Panc1 (cell line): Measurements from ENCODE around the gene RNF121. TPM values are rescaled to one million over a fixed set of nuclear protein-coding genes. Genes with fewer than 3 reads are reported as not detected.

Experiments
- ATAC-seq: fragments of 200-7000 bp; cut with Tn5 transposase; 2 replicates; pipeline ENCODE4 v1.9.1; 2020; ENCODE audit warnings: mild to moderate bottlenecking, moderate library complexity
- BruUV-seq: library from RNA; stranded (reverse); fragments of 400-500 nt; replicated peaks from 2 replicates; lab custom pipeline; 2021; lab: Mats Ljungman, UMichigan
- CTCF ChIA-PET: fragments of 300-600 bp; sonication (Branson Sonifier 250); formaldehyde crosslinking; loops from one replicate; lab custom pipeline; 2022; ENCODE audit warnings: antibody characterized with exemption; lab: Charles Lee
- POLR2A ChIA-PET: fragments of 300-600 bp; sonication (Branson Sonifier 250); formaldehyde crosslinking; loops from one replicate; lab custom pipeline; 2022; ENCODE audit warnings: antibody characterized with exemption; lab: Charles Lee
- DNase-seq: peaks from one replicate; pipeline ENCODE4 v3.0.0-alpha.2; 2010; ENCODE audit warnings: low read depth, low spot score
- H3K27ac ChIP-seq: 2 replicates; pipeline ENCODE4 v1.5.1; 2011; ENCODE audit warnings: mild to moderate bottlenecking, low read length, inconsistent platforms
- H3K27me3 ChIP-seq: fragments of 200-500 bp; sonication (Bioruptor generic); 2 replicates; pipeline ENCODE4 v1.6.0; 2014; ENCODE audit warnings: low read length, inconsistent platforms; ENCODE audit not compliant: control insufficient read depth, insufficient read depth
- H3K36me3 ChIP-seq: fragments of 200-500 bp; sonication (Bioruptor generic); 2 replicates; pipeline ENCODE4 v1.5.1; 2014; ENCODE audit warnings: inconsistent platforms, mild to moderate bottlenecking, low read length, moderate library complexity; ENCODE audit not compliant: control insufficient read depth, insufficient read depth
- H3K4me1 ChIP-seq: 2 replicates; pipeline ENCODE4 v1.5.1; 2011; ENCODE audit warnings: inconsistent platforms, mild to moderate bottlenecking, low read length, moderate library complexity; ENCODE audit not compliant: control insufficient read depth, insufficient read depth
- H3K4me3 ChIP-seq, 2 experiments: 2 replicates each; pipeline ENCODE4 v1.5.1; 2011 to 2012; ENCODE audit warnings: low read depth in 2 of 2, low read length in 2 of 2, mild to moderate bottlenecking in 2 of 2, inconsistent platforms in 1 of 2, moderate library complexity in 1 of 2
- H3K9me3 ChIP-seq: fragments of 200-500 bp; sonication (Bioruptor generic); 2 replicates; pipeline ENCODE4 v1.5.1; 2014; ENCODE audit warnings: low read depth, mild to moderate bottlenecking, inconsistent platforms, low read length, moderate library complexity; ENCODE audit not compliant: control insufficient read depth, insufficient read depth
- POLR2AphosphoS5 ChIP-seq: IDR thresholded peaks from 2 replicates; pipeline ENCODE4 v1.6.1; 2012; ENCODE audit warnings: mild to moderate bottlenecking, low read depth, low read length, moderate library complexity
- SIN3A ChIP-seq: IDR thresholded peaks from 2 replicates; pipeline ENCODE4 v1.6.1; 2012; ENCODE audit warnings: low read depth, mild to moderate bottlenecking, low read length, moderate library complexity, borderline replicate concordance; ENCODE audit not compliant: insufficient read depth
- TCF7L2 ChIP-seq: IDR thresholded peaks from 2 replicates; pipeline ENCODE4 v1.6.1; 2011; ENCODE audit warnings: mild to moderate bottlenecking, low read depth, low read length, inconsistent platforms
- in situ Hi-C: cut with HindIII; loops from 2 replicates; pipeline ENCODE4 v1.10.0; 2016; ENCODE audit warnings: low sequenced_read_pairs, low pct_unique_long_range_greater_than_20kb
- intact Hi-C: fragments of 100-400 bp; cut with micrococcal nuclease; formaldehyde crosslinking; loops from one replicate; pipeline ENCODE4 v1.10.0; 2022; ENCODE audit not compliant: unreplicated experiment
- total RNA-seq: library from RNA; stranded (reverse); gene quantifications from one replicate; pipeline ENCODE4 v1.2.1, GENCODE V29; 2021; ENCODE audit not compliant: unreplicated experiment
- TF ChIP-seq, protein P1 (sequence below): fragments of 450-650 bp; IDR thresholded peaks from 2 replicates; pipeline ENCODE4 v1.5.1; 2017; ENCODE audit warnings: mild to moderate bottlenecking
- TF ChIP-seq, protein P2 (sequence below), 2 experiments: IDR thresholded peaks; 2 replicates each; pipeline ENCODE4 v1.6.1; 2011 to 2012; ENCODE audit warnings: low read depth in 2 of 2, control low read depth in 1 of 2, low read length in 1 of 2, mild to moderate bottlenecking in 1 of 2, moderate library complexity in 1 of 2; ENCODE audit not compliant: insufficient read depth in 1 of 2

Gene RNF121
- total RNA-seq, 1 experiment from 2014 or later, result 69.6 TPM

DNA sequence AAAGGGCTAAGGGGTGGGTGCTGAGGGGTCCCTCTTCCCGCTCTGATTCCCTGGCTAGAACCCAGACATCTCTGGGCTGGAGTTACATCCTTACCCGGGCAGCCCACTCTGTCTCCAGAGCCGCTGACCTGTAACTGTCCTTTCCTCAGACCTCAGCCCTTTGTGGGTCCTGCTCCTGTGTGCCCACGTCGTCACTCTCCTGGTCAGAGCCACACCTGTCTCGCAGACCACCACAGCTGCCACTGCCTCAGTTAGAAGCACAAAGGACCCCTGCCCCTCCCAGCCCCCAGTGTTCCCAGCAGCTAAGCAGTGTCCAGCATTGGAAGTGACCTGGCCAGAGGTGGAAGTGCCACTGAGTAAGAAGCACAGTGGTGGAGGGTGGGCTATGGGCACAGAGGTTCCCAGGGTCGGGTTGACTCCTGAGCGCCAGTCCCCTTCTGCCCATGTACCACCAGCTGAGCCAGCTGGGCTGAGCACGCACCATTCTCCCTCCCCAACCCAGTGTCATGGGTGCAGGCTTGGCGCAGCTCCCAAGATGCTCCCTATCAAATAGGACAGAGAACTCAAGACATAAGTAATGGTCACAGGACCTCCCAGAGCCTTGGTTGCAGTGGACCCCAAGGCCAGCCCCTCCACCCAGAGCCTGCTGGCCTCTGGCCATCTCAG lies 71.5 kb downstream of the RNF121 start:
- Histone ChIP-seq H3K36me3 (peaks cover 5% of the 10 kb centered on the region; the same call in 1 of the 2 replicates), H3K9me3 (no peaks in the 10 kb centered on the region), H3K27ac (no peak overlapping the region), H3K4me1 (0 out of 2 replicates have a peak, but pooled peaks cover 5% of the 10 kb centered on the region), H3K4me3 (no peak overlapping the region), H3K27me3 (no peaks in the 10 kb centered on the region)
- POLR2A ChIA-PET, result no interaction called here
- TF ChIP-seq SIN3A, result no peak
- no peak for TF ChIP-seq POLR2AphosphoS5
- TF ChIP-seq, protein P1, sequence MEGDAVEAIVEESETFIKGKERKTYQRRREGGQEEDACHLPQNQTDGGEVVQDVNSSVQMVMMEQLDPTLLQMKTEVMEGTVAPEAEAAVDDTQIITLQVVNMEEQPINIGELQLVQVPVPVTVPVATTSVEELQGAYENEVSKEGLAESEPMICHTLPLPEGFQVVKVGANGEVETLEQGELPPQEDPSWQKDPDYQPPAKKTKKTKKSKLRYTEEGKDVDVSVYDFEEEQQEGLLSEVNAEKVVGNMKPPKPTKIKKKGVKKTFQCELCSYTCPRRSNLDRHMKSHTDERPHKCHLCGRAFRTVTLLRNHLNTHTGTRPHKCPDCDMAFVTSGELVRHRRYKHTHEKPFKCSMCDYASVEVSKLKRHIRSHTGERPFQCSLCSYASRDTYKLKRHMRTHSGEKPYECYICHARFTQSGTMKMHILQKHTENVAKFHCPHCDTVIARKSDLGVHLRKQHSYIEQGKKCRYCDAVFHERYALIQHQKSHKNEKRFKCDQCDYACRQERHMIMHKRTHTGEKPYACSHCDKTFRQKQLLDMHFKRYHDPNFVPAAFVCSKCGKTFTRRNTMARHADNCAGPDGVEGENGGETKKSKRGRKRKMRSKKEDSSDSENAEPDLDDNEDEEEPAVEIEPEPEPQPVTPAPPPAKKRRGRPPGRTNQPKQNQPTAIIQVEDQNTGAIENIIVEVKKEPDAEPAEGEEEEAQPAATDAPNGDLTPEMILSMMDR, result no peak
- no peak for TF ChIP-seq TCF7L2
- TF ChIP-seq, protein P2, sequence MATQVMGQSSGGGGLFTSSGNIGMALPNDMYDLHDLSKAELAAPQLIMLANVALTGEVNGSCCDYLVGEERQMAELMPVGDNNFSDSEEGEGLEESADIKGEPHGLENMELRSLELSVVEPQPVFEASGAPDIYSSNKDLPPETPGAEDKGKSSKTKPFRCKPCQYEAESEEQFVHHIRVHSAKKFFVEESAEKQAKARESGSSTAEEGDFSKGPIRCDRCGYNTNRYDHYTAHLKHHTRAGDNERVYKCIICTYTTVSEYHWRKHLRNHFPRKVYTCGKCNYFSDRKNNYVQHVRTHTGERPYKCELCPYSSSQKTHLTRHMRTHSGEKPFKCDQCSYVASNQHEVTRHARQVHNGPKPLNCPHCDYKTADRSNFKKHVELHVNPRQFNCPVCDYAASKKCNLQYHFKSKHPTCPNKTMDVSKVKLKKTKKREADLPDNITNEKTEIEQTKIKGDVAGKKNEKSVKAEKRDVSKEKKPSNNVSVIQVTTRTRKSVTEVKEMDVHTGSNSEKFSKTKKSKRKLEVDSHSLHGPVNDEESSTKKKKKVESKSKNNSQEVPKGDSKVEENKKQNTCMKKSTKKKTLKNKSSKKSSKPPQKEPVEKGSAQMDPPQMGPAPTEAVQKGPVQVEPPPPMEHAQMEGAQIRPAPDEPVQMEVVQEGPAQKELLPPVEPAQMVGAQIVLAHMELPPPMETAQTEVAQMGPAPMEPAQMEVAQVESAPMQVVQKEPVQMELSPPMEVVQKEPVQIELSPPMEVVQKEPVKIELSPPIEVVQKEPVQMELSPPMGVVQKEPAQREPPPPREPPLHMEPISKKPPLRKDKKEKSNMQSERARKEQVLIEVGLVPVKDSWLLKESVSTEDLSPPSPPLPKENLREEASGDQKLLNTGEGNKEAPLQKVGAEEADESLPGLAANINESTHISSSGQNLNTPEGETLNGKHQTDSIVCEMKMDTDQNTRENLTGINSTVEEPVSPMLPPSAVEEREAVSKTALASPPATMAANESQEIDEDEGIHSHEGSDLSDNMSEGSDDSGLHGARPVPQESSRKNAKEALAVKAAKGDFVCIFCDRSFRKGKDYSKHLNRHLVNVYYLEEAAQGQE (IDR thresholded peaks at IDR 0.05; ENCODE audit: insufficient read depth in 1 of 2, low read depth in 2 of 2, low read length in 1 of 2), result no peak
- DNase-seq, result no peak
- CTCF ChIA-PET, result interaction anchor here (0.6 kb wide), 1 partner anchor 8 kb away, joined by 3 read pairs; no protein-coding TSS in a partner anchor
- intact Hi-C loops, result no loop called here
- no peak for ATAC-seq
- BruUV-seq, result no TSS peak
- in situ Hi-C loops, result no loop called here

DNA sequence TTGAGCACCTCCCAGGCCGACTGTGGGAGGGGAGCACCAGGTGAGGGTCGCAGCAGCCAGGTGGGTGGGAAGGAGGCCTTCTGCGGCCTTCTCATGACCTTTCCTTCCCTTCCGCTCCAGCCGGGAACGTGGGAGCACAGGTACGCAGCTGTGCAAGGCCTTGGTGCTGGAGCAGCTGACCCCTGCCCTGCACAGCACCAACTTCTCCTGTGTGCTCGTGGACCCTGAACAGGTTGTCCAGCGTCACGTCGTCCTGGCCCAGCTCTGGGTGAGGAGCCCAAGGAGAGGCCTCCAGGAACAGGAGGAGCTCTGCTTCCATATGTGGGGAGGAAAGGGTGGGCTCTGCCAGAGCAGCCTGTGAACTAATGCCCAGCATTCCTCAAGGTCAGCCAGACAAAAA lies 72.4 kb downstream of the RNF121 start:
- H3K4me3 ChIP-seq, result no peak overlapping the region
- ATAC-seq (no peak), DNase-seq (no peak)
- CTCF ChIA-PET, result no interaction called here
- H3K27ac ChIP-seq, result no peak overlapping the region
- 0 out of 2 replicates have a peak, but pooled peaks cover 5% of the 10 kb centered on the region for H3K4me1 ChIP-seq
- POLR2A ChIA-PET, result no interaction called here
- in situ Hi-C loops (no loop called here), intact Hi-C loops (no loop called here)
- BruUV-seq, result no TSS peak
- H3K36me3 ChIP-seq, result peaks cover 8% of the 10 kb centered on the region; the same call in 1 of the 2 replicates
- TF ChIP-seq, protein P1, result no peak
- TF ChIP-seq SIN3A, result no peak
- TF ChIP-seq POLR2AphosphoS5, result no peak
- TF ChIP-seq, protein P2 (IDR thresholded peaks at IDR 0.05; ENCODE audit: insufficient read depth in 1 of 2, low read depth in 2 of 2, low read length in 1 of 2), result no peak
- TF ChIP-seq TCF7L2, result no peak
- H3K27me3 ChIP-seq, result no peaks in the 10 kb centered on the region
- H3K9me3 ChIP-seq, result no peaks in the 10 kb centered on the region
